ENCODE data around the gene PCNX1.
A peak's percentile ranks its signal among the peaks of the same experiment; 100 is the strongest.
"Not testable (repeated sequence)": the region's sequence is repeated elsewhere in the genome, so short reads cannot be mapped to it uniquely, and the experiment has no call there.

Gene PCNX1

DNA sequence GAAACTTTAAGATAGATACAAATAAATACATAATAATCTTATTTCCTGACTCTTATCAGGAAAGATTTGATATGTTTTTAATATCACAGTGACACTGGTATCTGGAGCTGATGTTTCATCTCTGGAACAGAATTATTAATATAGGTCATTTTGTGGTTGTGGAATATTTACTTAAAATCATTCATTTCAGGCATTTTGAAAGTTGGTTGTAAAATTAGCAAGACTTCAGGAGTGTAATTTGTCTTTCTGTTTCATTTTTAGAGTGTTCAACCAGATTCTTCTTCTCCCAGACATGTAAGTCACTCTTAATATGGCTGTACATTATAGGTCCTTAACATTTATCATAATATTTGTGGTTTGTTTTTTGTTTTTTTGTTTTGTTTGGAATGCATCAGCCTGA is 115.7 kb downstream of the PCNX1 start:
- DNase-seq = peak; percentile 71

DNA sequence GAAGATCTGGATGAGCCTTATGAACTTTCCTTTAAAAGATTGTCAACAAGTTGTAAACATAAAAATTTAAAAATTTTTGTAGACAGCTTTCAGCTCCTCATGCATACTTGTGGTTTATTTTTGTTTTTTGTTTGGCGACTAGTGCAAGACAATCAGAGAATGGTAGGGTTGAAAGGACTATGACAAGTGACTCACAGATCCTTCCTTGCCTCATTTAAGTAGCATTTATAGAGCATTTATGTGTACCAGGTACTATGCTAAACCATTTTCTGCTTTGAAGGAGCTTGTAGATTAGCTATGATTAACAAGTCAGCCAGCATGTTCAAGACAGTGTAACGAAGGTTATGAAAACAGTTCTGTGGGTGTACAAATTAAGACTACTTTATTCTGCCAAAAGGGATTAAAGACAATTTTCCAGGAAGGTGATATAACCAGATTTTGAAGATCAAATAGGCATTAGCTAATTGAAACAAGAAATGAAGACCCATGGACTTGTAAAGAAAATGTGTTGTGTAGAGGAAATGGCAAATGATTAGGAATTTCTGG is 122.0 kb downstream of the PCNX1 start:
- no peak for DNase-seq

DNA sequence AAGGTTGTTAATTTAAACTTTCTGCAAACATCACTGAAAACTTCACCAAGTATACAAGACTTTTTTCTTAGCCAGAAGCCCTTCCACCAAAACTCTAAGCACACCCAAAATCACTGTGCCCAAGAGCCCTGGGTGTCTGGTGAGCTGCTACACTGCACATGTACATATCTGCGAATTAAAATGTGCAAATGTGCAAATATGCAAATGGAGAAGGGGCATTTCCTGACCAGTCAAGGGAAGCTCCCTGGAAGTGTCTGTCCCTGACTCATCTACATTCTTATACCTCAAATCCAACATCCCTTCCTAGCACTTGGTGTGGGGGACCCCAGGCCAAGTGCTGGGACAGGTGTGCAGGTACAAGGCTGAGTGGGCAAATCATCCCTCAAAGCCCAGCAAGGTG is 123.7 kb downstream of the PCNX1 start:
- DNase-seq = no peak

DNA sequence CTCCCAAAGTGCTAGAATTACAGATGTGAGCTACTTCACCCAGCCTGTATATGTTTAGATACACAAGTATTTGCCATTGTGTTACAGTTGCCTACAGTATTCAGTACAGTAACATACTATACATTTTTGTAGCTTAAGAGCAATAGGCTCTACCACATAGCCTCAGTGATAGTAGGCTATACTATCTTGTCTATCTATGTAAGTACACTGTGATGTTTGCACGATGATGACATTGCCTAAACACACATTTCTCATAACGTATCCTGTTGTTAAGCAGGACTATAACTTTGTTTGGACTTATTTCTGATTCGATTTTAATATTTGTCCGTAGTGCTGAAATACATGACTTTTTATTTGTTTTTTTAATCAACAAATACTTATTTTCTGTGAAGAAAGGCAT is 129.2 kb downstream of the PCNX1 start:
- DNase-seq = no peak

DNA sequence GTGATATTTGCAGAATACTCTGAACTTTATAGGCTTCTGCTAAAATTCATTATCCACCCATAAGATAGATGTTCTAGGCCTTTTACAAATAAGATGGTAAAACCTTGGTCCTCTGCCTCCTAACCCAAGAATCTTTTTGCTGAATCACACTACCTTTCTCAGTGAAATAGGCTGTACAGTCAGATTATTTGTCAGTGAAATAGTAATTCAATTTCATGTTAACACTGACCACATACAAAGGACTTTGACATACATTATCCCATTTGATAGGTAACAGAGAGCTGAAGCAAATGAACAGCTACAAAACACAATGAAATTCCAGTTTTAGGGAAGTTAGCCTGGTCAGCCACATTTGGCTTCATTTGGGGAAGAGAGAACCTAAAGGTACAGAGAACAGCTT is 141.1 kb downstream of the PCNX1 start:
- DNase-seq = no peak

DNA sequence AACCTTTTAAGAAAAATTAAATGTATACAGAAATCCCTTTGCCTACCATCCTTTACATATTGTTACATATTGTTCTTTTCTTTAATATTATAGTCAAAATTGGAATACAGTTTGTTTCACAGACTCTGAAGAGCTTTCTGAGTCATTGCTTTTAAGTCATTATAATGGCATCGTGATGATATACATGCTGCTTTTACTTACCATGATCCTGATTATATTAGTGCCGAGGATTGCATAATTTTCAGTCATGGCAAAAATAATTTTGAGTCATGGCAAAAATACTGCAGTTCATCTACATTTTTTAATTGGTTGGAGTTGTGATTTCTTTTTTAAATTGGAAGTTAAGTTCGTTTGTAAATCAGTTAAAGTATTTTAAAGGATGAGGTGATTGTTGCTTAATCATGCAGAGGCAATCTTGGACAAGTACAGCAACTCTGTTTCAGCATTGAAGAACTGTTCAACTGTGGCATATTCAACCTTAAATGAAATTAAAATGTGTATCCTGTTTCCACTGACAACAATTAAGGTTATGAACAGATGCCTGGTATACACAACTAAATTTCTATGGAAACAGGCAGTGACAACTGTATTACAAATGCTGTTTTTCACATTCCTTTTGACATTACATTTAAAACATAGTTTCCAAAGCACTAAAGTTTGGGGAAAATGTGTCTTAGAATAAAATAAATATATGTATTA is 142.3 kb downstream of the PCNX1 start:
- no peak for DNase-seq

GRCh38 chr14:71050227-71050823 is 143.1 kb downstream of the PCNX1 start:
- DNase-seq = peak; percentile 11

DNA sequence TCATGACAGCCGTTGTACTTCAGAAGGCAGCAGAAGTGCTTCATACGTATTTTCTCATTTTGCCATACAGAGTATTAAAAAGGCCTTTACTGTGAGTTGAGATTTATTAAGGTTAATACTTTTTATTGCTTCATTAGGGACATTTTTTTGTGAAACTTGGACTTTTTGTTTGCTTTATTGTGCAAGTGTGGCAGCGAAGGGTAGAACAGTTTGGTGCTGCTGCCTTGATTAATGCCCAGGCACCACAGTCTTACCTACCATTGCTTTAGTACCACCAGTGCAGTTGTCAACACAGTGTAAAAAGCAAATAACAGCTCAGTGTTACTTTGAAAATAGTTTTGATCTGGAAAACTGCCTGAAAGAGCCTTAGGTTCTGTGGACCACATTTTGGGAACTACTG is 147.4 kb downstream of the PCNX1 start:
- DNase-seq = no peak

DNA sequence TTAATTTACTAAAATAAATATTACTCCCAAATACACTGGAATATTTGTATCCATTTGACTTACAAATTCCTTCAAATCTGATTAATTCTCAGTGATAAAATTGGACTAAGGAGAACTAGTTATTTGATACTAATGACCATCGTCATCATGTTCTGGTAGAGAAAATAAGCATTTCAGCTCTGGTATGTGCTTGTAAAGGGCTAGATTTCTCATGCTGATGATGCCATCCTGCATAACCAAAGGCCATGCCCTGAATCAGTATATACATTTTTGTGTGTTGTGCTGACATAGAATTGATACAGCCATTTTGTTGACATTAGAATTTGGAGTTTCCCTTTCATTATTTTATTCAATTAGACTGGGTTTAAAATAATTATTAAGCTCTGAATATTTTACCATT is 148.9 kb downstream of the PCNX1 start:
- DNase-seq = no peak

DNA sequence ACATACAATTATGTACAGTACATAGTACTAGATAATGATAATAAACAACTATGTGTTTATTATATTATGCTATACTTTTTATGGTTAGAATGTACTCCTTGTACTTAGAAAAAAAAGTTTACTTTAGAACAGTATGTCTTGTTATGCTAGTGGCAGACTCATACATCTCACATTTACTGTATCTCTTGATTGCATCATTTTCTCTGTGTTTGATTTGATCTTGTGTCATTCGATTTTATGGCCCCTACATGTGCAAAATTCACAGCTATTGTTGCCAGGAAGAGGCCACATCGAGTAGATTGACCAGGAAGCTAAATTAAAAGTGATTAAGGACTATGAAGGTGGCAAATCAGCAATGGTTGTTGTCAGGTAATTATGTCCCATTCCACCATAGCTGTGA is 153.0 kb downstream of the PCNX1 start:
- DNase-seq = no peak

DNA sequence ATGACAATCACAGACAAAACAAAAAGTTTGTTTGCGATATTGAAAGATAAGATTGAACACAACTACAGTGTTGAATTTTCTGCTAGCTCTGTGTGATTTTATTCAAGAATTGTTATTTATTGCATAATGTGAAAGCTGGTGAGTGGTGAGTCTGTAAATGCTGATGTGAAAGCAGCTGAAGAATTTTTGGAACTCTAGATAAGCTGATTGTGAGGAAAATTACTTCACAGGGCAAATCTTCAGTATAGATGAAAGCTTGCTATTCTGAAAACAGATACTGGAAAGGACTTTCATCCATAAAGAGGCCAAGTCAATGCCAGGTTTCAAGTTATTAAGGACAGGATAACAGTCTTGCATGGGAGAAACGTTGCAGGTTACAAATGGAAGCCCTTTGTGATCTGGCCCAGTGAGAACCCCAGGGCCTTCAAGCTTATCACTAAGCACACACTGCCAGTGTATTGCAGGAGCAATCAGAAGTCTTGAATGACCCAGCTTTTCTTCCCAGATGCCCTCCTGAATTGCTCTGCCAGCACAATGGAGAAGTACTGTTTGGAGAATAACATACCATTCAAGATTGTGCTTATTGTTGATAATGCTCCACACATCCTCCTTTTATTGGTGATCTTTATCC is 153.7 kb downstream of the PCNX1 start:
- DNase-seq = no peak

GRCh38 chr14:71061458-71061857 is 154.2 kb downstream of the PCNX1 start:
- peak; percentile 2 for DNase-seq

DNA sequence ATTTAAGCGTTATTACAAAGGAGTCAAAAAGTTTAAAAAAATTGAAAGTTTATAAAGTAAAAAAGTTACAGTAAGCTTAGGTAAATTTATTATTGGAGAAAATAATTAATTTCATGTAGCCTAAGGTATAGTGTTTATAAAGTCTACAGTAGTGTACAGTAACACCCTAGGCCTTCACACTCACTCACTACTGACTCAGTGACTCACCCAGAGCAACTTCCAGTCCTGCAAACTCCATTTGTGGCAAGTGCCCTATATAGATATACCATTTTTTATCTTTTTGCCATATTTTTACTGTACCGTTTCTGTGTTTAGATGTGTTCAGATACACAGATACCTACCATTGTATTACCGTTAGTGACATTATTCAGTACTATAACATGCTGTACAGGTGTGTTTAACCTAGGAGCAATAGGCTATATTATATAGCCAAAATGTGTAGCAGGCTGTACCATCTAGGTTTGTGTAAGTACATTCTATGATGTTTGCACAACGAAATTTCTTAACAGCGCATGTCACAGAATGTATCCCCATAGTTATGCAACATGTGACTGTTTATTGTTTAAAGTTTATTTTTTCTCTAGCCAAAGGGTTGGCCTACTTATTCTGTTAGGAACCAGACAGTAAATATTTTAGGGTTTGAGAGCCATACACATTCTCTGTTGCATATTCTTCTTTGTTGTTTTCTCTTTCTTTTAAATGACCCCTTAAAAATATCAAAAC is 155.5 kb downstream of the PCNX1 start:
- DNase-seq = no peak

- no peak for DNase-seq
These were observed 156.1 kb downstream of the PCNX1 start for GRCh38 chr14:71063351-71063750.

DNA sequence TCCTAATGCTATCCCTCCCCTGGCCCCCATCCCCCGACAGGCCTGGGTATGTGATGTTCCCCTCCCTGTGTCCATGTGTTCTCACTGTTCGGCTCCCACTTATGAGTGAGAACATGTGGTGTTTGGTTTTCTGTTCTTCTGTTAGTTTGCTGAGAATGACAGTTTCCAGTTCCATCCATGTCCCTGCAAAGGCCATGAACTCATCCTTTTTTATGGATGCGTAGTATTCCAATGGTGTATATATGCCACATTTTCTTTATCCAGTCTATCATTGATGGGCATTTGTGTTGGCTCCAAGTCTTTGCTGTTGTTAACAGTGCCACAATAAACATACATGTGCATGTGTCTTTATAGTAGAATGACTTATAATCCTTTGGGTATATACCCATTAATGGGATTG is 157.5 kb downstream of the PCNX1 start:
- DNase-seq = not testable (repeated sequence)

- DNase-seq = no peak
These were observed 162.9 kb downstream of the PCNX1 start for GRCh38 chr14:71070169-71070568.

DNA sequence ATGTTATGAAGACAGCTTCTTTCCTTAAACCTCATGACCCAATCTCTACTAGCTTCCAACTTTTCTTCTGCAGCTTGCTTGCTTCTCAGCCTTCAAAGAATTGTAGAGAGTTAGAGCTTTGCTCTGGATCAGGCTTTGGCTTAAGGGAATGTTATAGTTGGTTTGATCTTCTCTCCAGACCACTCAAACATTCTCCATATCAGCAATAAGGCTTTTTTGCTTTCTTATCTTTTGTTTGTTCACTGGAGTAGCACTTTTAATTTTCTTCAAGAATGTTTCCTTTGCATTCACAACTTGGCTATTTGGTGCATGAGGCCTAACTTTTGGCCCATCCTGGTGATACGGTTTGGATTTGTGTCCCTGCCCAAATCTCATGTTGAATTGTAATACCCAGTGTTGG is 163.8 kb downstream of the PCNX1 start:
- no peak for DNase-seq

DNA sequence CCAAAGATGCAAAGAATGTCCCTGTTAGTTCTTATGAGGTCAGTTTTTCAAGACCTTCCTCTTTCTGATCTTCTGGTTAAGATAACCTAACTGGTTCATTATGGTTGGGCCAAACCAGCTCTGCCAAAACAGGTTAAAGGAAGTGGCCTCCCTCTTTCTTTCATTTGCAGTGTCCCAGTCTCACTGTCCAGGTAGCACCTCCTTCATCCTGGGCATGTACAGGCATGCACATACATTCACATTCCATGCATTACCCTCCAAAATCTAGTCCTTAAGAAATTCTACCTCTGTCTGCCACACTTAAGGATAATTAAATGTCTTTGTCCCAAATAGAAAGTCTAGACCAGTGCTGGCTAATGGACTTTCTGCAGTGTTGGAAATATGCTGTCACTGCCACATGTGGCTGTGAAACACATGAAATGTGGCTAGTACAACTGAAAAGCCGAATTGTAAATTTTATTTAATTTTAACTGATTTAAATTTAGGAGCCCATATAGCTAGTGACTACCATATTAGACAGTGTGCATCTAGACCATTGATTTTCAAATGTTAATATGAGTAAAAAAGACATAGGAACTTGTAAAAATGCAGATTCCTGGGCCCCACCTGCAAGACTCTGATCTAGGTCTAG is 169.3 kb downstream of the PCNX1 start:
- no peak for DNase-seq

GRCh38 chr14:71078500-71078899 is 171.2 kb downstream of the PCNX1 start:
- no peak for DNase-seq

DNA sequence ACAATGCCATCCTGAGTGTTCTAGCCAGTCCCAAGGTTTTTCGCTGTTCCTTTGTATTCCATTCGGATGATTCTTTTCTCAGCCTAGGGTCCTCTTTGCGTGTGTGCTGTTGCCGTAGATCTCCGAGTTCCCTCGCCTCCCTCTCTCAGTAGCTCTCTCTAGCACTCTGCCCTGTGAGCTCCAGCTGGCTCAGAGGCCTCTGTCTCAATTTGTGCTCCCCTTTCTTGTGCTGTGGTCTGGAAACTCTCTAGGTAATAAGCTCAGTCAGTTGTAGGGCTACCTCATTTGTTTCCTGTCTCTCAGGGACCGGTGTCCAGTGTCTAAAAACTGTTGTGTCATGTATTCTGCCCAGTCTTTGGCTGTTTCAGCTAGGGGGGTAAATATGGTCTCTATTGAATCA is 179.3 kb downstream of the PCNX1 start:
- DNase-seq = no peak

- no peak for DNase-seq
These were observed 182.7 kb downstream of the PCNX1 start for GRCh38 chr14:71089971-71090370.

DNA sequence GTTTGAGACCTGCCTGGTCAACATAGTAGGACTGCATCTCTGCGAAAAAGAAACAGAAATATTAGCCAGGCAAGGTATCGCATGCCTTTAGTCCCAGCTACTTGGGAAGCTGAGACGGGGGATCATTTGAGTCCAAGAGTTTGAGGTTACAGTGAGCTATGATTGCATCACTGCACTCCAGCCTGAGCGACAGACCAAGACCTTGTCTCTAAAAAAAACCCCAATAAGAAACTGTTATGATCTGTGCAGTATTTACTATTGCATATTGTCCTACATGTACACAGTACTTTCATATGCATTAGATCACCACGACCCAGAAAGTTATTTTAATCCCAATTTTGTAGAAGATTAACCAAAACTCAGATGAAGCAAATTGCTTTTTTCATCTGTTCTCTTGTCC is 187.5 kb downstream of the PCNX1 start:
- no peak for DNase-seq

- no peak for DNase-seq
These were observed 189.7 kb downstream of the PCNX1 start for GRCh38 chr14:71096947-71097346.

Data from activated CD4-positive, alpha-beta T cell treated with anti-CD3 and anti-CD28 coated beads, Interleukin-2, amount 50 U/mL, for 16 hours (primary cell).